Measurements from ENCODE around the gene SKIC8.
A peak's percentile ranks its signal among the peaks of the same experiment; 100 is the strongest.

The SKIC8 gene

DNA sequence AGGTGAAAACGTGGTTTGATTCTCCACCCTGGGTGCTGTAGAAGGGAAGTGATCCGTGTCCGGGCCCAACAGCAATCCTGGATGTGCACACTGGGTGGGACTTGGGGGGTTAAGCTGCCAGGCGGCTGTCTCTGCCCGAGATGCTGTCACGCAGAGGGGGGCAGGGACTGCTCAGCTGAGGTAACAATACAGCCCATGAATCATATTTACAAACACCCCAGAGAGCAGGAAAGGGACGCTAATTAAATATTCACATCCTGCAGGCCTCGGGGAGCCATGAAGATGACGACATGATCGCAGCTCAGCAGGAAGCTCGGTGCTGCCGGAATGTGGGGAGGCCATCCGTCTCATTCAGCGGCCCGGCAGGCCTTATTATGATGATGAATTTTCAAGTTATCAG lies 22.8 kb upstream of the SKIC8 start:
- TF ChIP-seq FOXP2 (optimal IDR thresholded peaks at IDR 0.05; ENCODE audit: borderline replicate concordance, extremely low read depth, extremely low read length, insufficient read depth) (peak; percentile 97), POLR2AphosphoS5 (IDR thresholded peaks at IDR 0.05; ENCODE audit: low read depth, low read length) (no peak), SIN3A (IDR thresholded peaks at IDR 0.05; ENCODE audit: borderline replicate concordance, insufficient read depth, low read length) (peak; percentile 85; the same call in 1 of the 2 replicates), TAF1 (IDR thresholded peaks at IDR 0.05; ENCODE audit: borderline replicate concordance, insufficient read depth, low read length) (peak; percentile 13; the same call in 1 of the 2 replicates)
- TF ChIP-seq, protein P1, sequence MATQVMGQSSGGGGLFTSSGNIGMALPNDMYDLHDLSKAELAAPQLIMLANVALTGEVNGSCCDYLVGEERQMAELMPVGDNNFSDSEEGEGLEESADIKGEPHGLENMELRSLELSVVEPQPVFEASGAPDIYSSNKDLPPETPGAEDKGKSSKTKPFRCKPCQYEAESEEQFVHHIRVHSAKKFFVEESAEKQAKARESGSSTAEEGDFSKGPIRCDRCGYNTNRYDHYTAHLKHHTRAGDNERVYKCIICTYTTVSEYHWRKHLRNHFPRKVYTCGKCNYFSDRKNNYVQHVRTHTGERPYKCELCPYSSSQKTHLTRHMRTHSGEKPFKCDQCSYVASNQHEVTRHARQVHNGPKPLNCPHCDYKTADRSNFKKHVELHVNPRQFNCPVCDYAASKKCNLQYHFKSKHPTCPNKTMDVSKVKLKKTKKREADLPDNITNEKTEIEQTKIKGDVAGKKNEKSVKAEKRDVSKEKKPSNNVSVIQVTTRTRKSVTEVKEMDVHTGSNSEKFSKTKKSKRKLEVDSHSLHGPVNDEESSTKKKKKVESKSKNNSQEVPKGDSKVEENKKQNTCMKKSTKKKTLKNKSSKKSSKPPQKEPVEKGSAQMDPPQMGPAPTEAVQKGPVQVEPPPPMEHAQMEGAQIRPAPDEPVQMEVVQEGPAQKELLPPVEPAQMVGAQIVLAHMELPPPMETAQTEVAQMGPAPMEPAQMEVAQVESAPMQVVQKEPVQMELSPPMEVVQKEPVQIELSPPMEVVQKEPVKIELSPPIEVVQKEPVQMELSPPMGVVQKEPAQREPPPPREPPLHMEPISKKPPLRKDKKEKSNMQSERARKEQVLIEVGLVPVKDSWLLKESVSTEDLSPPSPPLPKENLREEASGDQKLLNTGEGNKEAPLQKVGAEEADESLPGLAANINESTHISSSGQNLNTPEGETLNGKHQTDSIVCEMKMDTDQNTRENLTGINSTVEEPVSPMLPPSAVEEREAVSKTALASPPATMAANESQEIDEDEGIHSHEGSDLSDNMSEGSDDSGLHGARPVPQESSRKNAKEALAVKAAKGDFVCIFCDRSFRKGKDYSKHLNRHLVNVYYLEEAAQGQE (IDR thresholded peaks at IDR 0.05; ENCODE audit: insufficient read depth in 1 of 2, low read depth in 2 of 2, low read length in 2 of 2): 0 out of 4 replicates have a peak, but pooled peaks of 1 of the 2 experiments have one; percentile 51

DNA sequence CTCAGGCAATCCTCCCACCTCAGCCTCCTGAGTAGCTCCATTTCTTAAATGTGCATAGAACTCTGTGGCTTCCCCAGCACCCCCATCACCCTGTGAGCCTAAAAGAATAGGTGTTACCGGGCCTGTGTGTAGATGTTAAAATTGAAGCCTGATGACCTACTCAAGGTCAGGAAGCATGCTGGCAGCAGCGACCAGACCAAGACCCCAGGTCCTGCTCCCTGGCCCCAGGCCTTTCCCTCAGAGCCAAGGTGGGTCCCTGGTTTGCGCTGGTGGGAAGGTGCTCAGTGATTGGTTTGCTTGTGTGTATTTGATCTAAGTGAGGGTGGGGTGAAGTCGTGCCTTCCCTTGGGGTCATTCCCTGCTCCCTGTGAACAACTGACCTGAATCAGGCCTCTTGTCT lies 22.4 kb upstream of the SKIC8 start:
- TF ChIP-seq, protein P1 (IDR thresholded peaks at IDR 0.05; ENCODE audit: insufficient read depth in 1 of 2, low read depth in 2 of 2, low read length in 2 of 2): no peak
- TF ChIP-seq FOXP2 (optimal IDR thresholded peaks at IDR 0.05; ENCODE audit: borderline replicate concordance, extremely low read depth, extremely low read length, insufficient read depth) (no peak), POLR2AphosphoS5 (IDR thresholded peaks at IDR 0.05; ENCODE audit: low read depth, low read length) (no peak), TAF1 (IDR thresholded peaks at IDR 0.05; ENCODE audit: borderline replicate concordance, insufficient read depth, low read length) (no peak), SIN3A (IDR thresholded peaks at IDR 0.05; ENCODE audit: borderline replicate concordance, insufficient read depth, low read length) (no peak)

DNA sequence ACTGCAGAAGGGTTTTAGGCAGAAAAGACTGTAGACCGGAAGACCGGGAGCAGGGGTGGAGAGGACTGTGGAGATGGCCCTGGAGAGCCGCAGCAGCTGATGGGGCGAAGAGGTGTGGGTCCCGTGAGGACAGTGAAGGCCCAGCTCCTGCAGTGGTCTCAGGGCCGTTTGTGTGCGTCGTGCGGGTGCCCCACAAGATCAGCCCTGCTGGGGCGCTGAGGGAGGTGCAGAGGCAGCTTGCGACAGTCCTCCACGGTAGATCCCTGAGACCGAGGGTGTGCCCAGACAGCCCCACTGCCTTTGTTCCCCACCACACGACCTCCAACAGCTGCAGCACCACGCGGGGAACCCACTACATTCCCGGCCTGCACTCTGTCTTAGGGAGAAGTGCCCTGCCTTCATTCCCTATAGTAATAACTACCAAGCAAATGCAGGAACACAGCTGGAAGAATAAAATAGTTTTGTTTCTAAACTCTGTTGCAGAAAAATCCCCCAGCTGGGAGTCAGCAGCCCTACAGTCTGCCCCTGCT lies 21.7 kb upstream of the SKIC8 start:
- TF ChIP-seq POLR2AphosphoS5 (IDR thresholded peaks at IDR 0.05; ENCODE audit: low read depth, low read length): no peak
- TF ChIP-seq FOXP2 (optimal IDR thresholded peaks at IDR 0.05; ENCODE audit: borderline replicate concordance, extremely low read depth, extremely low read length, insufficient read depth): no peak
- TF ChIP-seq, protein P1 (IDR thresholded peaks at IDR 0.05; ENCODE audit: insufficient read depth in 1 of 2, low read depth in 2 of 2, low read length in 2 of 2): no peak
- no peak for TF ChIP-seq TAF1 (IDR thresholded peaks at IDR 0.05; ENCODE audit: borderline replicate concordance, insufficient read depth, low read length)
- no peak for TF ChIP-seq SIN3A (IDR thresholded peaks at IDR 0.05; ENCODE audit: borderline replicate concordance, insufficient read depth, low read length)

DNA sequence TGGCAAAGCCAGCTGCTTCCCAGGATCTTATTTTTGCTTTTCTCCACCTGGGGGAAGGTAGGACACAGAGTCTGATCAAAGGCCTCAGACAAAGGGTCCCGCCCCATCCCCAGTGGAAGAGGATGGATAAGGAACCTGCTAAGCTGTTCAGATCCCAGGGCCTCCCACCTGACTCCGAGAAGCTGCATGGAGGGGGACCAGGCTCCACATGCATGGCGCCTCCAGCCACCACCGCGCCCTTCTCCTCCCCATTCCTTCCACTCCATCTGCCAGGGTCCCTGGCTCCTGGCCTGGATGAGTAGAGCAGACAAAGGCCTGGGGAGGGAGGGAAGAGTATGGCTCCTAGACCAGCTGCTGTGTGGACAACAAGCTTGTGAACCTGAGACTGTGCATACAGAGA lies 20.8 kb upstream of the SKIC8 start:
- TF ChIP-seq, protein P1 (IDR thresholded peaks at IDR 0.05; ENCODE audit: insufficient read depth in 1 of 2, low read depth in 2 of 2, low read length in 2 of 2): no peak
- TF ChIP-seq SIN3A (IDR thresholded peaks at IDR 0.05; ENCODE audit: borderline replicate concordance, insufficient read depth, low read length): no peak
- TF ChIP-seq POLR2AphosphoS5 (IDR thresholded peaks at IDR 0.05; ENCODE audit: low read depth, low read length): no peak
- no peak for TF ChIP-seq FOXP2 (optimal IDR thresholded peaks at IDR 0.05; ENCODE audit: borderline replicate concordance, extremely low read depth, extremely low read length, insufficient read depth)
- no peak for TF ChIP-seq TAF1 (IDR thresholded peaks at IDR 0.05; ENCODE audit: borderline replicate concordance, insufficient read depth, low read length)

All from PFSK-1 (cell line).